HL-60/S4 treated with retinoic acid at 250 ng/mL for 4 days and 3 days (cell line): Measurements from ENCODE around the gene PEX14.

Experiments used
- in situ Hi-C: fragments of 300-500 bp; cut with MboI; formaldehyde crosslinking; loops from 2 replicates; pipeline ENCODE4 v1.7.0; 2022; ENCODE audit warnings: low sequenced_read_pairs

The PEX14 gene

DNA sequence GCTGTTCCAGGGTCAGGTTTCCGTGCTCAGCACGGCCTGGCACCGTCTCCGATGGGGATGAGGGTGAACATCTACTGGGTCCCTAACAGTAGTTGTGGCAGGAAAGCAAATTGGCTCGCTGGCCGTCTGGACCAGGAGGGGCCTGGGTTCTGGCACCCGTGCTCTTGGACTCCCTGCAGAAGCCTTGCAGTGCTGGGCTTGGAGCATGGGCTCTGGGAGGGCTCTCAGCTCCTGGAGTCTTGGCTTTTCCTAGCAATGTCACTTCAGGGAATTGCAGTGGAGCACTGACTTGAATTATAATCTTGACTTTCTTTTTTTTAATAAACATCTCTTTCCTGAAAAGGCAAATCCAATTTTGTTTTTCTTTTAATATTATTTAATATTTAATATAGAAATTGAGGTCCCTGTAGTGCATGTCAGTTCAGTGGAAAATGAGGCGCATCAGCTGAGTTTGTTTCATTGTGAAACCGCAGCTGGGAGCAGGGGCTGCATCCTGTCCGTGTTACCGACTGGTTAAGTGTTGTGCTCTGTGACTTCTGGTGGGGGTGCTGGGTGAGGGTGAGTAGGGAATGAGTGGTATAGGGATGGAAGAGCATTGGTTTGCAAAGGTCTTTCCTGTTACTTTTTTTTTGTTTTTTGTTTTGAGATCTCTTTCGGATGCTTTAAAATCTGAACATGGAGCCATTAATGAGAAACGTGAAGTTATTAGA, 64.1 kb downstream of the PEX14 start:
- in situ Hi-C loops = no loop called here

DNA sequence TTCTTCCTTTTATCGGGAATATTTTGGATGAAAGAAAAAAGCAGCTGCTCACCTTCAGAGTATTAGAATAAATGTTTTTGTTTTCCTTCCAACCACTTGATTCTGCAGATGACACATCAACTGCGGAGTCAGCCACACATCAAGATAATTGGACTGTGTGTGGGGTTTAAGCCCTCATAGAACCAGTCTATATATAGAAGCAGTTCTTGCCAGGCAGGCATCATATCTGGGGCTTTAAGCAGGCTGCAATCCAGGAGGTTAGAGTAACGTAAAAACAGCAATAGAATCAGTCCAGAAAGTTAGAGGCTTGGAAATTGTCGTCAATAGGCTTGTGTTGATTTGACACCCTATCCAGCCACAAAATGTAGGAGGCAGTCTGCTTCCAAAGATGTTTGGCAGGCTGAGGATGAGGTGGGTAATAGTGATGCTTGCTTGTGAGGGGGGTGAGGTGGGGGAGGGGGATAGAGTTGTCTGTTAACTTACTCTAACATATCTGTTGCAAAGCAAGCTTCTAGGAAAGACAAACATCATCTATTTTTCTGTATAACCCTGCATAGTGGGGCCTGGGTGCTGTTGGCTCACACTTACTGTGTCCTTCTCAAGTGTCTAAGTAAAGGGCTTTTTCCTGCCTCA, 64.8 kb downstream of the PEX14 start:
- in situ Hi-C loops = no loop called here

DNA sequence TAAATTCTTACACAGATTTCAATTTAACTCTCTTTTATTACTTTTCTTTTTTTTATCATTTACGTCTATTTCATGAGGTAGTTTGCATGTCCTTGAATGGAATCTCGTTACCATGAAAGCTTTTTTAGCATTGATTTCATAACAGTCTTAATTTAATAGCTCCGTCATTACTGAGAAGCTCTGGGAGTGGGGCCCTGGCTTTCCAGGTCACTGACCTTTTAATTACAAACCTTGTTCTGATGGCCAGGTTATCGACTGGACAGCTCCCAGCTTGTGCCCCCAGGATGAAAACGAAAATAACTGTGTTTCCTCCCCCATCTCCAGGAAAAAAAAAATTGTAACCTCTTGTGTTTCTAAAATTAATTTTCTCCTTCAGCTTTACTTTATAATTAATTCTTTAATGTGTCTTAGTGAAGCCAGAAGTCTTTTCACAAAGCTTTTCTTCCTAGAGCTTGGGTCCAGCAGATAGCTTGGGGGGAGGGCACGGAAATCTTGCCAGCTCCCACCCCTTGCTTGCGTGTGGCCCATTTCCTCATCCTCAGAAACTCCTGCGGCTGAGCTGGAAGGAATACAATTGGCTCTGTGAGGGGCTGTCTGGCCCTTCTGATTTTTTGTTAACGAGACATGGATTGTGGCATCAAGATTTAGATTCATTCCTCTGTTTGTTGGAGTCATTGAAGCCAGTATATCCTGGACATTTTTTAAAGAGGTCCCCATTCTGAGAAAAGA, 65.7 kb downstream of the PEX14 start:
- in situ Hi-C loops = no loop called here

DNA sequence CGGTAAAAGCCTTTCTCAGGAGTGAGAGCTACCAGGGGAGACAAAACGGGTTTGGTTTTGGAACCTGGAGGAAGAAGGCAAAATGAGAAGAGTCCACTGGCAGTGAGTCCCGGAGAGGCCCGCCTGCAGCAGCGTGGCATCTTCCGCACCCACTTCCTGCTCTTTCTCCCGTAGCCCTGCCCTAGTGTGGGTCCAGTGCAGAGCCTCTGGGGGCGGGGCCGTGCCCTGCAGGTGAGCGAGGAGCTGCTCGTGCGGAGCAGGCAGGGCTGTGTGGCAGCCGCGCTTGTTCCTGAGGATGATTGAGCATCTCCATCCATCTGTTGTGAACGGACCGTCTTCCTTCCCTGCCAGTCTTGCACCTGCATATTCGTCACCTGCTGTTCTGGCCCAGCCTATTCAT, 66.5 kb downstream of the PEX14 start:
- in situ Hi-C loops = no loop called here

DNA sequence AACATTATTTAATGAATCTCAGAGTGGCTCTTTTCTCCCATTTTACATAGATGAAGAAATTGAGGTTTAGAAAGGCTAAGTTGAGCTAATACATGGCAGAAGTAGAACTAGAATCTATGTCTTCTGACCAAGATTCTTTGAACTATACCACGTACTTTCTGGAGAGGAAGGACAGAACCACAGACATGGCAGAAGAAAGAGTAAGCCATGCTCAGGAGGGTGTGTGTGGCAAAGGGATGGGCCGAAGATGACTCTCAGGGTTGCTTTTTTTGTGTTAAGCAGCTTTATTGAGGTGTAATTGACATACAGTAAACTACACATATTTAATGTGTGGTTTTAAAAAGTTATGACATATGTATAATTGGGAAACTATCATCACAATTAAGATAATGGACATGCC, 69.5 kb downstream of the PEX14 start:
- in situ Hi-C loops = no loop called here

DNA sequence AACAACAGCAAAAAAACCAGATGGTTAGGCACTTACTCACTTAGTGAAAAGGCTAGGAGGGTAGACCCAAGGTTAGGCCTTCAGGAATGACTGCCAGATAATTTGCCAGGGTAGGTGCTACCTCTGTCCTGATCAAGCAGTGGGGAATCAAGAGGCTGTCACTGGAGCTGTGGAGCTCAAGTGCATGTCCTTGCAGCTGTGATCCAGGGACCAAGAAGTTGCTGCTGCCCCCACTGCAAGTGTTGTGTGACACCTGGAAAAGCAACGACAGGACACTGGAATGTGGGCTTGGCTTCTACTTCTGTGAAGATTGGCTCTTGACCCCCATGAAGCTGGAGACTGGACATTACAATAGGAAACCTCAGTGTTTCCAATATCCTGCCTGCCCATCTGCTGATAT, 72.1 kb downstream of the PEX14 start:
- in situ Hi-C loops = no loop called here

DNA sequence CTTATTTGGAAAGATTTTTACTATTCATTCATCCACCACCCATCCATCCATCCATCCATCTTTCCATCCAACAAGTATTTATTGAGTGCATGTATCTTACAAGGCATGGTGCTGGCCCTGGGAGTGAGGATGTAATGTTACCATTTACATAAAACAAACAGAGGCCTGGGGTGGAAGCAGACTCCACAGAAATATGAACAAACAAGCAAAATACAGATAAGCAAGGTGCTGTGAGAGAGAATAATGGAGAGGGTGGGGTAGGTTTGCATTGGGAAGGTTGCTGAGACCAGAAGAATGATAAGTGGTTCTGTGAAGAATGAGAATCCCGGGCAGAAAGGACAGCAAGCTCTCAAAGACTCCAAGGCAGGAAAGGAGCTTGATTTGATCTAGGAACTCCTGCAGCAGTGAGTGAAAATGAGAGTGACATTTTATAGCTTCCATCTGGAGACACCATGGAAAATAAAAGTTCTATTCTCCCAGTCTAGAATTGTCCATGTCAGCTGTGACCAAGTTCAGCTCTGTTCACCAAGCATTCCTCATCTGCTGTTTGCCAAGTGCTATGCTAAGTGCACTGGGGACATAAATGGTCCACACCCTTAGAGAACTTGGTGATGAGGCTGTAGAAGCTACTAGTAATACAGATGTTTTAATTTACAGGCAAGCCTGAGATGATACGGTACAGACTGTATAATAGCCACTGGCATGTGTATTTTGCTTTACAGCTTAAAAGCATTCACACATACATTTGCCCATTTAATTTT, 75.3 kb downstream of the PEX14 start:
- in situ Hi-C loops = no loop called here

DNA sequence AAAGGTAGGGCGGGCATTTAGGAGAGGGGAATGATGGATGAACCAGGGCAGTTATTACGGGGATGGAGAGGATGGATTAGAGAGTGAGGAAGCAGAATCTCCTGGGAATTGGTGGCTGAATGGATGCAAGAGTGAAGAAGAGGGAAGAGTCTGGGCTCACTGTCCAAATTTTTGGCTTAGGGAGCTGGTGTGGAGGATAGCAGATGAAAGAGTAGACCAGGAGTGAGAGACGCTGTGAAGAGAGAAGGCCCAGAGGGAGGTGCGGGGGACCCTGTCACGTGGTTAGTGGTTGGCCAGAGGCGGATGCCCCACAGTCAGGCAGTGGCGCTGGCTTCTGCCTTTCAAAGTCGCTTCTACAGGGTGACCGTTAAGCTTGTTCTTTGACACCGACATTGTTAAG, 78.4 kb downstream of the PEX14 start:
- in situ Hi-C loops = no loop called here

DNA sequence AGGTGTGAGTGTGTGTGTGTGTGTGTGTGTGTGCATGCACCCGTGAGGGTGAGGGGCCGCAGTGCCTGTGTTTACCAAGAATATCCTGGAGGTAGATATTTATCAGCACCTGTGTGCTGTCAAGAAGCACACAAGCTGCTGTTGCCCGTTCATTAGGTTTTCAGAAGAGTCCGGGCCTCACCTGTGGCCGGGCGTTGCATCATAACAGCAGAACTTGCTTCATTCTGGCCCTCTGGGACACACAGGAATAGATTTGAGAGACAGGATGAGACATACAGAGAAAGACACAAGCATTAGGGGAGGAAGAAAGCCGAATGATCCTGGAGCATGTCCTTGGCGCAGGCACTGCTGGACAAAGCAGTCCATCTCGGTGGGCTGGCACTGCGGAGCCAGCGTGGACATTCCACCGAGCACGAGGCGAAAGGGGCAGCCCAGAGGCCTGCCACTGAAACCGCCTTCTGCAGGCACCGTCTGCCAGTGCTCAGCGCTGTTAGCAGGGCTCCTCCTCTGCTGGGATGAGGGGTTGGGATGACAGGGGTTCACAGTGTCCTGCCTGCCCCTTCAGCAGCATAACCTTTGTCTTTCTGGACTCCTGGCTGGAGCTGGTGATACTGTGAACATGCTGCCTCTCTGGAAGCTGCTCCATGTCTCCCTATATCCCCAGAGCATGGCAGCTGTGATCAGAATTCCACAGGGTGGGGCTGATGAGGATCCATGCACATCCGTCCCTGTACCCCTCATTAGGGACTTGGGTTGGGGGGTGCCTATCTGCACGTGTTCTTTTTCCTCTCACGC, 81.1 kb downstream of the PEX14 start:
- in situ Hi-C loops = no loop called here

DNA sequence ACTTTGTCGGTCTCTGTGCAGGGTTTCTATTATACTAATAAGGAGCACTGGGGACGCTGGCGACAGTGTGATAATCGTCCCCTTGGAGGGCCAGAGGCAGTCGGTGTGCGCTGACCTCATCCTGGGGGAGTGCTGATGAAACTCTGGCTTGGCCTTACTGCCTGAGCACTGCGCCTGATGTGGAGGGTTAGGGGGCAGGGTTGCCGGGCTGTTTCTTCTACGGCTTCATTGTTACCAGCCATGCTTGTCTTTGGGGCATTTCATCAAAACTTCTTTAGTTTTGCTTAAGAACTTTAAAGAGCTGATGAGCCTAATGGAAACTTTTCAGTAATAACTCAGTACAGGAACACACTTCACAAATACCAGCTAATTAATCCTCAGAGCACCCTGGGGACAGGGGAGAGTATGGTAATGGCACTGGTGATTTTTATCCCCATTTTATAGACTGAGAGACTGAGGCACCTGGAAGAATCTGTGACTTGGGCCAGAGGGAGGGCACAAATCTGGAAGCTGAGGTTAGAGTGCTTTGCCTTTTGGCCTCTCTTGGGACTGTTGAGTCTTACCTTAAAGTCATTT, 81.8 kb downstream of the PEX14 start:
- in situ Hi-C loops = no loop called here

DNA sequence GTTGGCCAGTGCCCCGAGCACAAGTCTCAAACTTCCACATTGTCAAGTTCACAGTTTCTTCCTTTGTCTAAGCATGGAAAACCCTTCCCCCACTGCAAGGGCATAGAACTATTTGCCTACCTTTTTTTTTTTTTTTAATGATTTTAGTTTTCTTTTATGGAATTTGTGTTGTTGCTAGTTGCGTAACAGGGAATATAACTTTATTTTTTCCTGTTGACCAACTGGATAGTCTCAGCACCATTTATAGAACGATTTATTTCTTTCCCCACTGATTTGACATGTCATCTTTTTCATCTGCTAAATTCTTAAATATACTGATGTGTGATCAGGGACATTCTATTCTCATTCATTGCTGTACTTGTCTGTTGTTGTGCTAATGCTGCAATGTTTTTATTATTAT, 83.0 kb downstream of the PEX14 start:
- in situ Hi-C loops = no loop called here

DNA sequence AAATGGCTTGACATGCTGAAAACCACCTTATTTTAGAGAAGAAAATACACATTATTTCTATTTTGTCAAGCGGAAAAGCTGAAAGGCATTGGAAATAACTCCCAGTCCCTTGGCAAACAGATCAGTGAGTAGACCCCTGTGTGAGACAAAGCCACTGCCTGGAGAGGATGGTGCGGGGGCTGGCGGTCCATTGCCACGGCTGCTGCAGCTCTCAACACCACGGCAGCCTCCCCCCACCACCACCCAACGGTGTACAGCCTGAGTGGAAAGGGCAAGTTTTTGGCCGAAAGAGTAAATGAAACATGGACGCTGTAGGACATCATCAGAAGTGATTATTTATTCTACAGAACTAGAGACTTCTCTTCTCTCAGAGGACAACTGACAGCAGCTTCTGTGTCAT, 84.6 kb downstream of the PEX14 start:
- in situ Hi-C loops = no loop called here

DNA sequence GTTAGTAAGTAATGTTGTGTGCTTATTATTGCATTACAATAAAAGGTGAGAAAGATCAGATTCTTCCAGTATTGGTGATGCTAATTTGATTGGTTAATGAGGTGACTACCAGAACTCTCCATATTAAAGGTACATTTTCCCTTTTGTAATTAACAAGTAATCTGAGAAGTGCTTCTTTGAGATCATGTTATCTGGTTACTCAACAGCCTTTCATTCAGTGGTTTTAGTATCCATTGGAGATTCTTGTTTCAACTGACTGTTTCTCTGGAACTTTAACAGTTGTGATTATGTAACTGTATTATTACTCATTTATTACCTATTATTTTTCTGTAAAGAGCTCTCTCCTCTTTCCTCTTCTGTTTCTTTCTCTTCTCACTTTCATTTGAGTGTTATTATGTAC, 86.7 kb downstream of the PEX14 start:
- in situ Hi-C loops = no loop called here

DNA sequence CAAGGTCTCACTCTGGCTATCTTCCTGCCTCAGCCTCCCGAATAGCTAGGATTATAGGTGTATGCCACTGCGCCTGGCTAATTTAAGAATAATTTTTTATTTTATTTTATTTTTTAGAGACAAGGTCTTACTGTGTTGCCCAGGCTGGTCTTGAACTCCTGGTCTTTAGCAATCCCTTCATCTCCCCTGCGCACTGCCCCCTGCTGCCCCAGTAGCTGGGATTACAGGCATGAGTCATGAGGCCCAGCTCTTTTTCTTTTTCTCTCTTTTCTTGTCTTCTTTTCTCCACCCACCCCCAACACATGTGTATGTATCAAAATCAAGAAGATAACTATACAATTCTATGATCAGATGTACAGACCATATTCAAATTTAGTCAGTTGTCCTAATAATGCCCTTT, 87.2 kb downstream of the PEX14 start:
- in situ Hi-C loops = no loop called here

DNA sequence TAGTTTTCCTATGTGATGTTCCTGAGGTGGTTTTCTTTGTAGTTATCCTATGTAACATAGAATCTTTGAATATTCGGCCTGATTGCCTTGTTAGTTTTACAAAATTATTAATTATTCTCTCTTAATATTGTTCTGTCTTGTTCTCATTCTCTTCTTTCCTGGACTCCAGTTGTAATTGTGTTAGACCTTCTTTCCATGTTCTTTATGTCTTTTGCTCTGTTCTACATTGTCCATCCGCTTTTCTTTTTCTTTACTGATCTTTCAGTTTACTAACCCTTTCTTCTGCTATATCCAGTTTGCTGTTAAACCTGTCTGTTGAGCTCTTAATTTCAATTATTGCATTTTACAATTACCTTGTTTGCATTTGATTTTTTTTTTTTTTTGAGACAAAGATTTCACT, 89.3 kb downstream of the PEX14 start:
- in situ Hi-C loops = no loop called here

DNA sequence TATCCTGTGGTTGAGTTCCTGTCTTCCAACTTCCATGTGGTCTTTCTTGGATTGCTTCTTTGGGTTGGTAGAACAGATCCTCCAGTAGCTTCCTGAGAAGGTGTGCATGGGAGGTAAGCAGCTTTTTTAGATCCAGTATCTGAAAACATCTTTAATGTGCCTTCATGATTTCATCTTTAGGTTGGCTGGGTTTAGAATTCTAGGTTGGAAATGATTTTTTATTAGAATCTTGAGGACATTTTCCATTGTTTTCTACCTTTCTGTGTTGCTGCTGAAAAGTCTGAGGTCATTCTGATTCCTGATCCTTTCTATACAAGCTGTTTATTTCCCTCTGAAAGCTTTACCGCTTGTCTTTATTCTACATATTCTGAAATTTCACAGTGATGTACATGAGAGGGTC, 94.8 kb downstream of the PEX14 start:
- in situ Hi-C loops = no loop called here

DNA sequence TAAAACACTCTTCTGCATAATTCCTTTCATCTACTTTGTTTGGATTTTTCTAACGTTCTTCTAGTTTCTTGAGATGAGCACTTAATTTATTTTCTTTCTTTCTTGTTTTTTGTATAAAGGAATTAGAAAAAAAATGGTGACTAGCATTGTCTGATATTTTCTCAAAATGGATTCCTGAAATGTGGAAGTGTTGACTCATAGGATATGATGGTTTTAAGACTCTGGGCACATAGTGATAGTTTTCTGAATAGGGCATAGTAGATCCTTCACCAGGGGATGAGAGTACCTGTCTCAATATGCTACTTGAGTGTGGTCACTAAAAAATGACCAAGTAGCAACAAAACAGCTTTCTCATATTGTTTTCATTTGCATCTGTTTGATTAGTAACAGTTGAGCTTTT, 100.9 kb downstream of the PEX14 start:
- in situ Hi-C loops = no loop called here

DNA sequence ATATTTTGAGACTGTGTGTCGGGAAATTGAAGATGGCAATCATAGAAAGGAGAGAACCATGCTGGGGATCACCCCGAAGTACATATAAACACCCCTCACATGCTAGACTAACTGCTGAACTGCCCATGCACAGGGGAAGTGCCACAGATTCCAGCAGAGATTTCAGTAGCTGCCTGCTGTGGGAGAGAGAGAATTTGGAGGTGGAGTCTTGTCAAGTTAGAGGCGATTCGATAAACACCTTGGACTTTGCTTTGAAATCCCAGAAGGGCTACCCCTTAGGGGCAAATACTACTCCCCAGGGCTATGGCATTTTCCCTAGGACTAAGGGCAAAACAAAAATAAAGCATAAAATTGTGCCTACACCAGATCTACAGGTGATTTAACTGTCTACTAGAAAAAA, 103.3 kb downstream of the PEX14 start:
- in situ Hi-C loops = no loop called here

DNA sequence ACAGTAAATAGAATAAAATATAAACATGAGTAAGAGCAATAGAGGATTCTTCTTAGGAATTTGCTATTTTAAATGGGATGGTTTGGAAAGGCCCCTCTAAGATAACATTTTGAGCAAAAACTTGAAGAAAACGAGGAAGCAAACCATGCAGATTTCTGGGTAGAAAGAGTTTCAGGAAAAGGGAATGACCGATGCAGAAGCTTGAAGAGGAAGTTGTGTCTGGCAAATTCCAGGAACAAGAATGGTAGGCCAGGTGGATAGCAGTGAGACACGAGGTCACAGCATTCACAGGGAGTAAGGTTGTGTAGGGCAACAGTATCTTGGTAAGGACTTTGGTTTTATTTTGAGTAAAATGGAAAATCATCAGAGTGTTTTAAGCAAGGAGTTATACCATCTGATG, 108.9 kb downstream of the PEX14 start:
- in situ Hi-C loops = no loop called here

DNA sequence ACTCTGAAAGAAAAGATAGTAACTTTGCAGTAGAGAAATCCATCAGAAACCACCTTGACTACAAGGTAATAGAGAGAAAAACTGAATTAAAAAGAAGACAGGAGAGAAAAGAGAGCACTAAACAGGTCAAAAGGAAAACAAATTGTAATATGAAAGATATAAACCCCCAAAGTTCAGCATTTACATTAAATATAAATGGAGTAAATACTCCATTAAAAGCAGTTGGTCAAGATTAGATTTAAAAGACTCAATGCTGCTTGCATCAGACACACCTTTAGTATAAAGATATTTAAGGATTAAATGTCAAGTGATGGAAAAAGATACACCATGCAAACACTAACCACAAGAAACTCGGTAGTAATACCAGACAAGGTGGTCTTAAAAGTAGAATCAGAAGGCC, 110.5 kb downstream of the PEX14 start:
- in situ Hi-C loops = no loop called here
